HG03342 (cell line): ENCODE results near the gene MIB1.

Experiments used
- ATAC-seq: cut with Tn5 transposase; IDR thresholded peaks from one replicate; pipeline ENCODE4 v1.9.1; 2021; ENCODE audit warnings: mild to moderate bottlenecking, moderate library complexity; ENCODE audit not compliant: unreplicated experiment

The MIB1 gene

DNA sequence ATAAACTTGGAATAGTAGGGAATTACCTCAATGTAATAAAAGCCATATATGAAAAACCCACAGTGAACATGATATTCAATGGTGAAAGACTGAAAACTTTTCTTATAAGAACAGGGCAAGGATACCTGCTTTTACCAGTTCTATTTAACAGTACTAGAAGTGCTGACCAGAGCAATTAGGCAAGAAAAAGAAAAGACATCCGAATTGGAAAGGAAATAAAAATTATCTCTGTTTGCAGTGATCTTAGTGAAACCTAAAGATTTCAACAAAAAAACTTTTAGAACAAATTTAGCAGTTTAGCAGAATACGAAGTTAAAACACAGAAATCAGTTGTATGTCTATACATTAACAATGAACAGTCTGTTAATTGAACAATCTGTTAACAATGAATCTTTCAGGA is 69.1 kb downstream of the MIB1 start:
- ATAC-seq: no peak

DNA sequence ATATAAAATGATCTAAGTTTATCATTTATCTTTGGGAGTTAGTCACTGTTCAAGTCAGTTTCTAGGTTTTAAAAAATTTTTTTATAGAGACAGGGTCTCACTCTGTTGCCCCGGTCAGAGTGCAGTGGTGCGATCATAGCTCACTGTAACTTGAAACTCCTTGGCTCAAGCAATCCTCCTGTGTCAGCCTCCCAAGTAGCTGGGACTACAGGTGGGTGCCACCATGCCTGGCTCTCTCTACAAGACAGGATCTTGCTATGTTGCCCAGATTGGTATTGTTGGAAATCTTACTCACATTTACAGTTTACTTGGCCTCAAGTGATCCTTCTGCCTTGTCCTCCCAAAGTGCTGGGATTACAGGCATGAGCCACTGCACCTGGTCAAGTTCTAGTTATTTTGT is 74.5 kb downstream of the MIB1 start:
- no peak for ATAC-seq

DNA sequence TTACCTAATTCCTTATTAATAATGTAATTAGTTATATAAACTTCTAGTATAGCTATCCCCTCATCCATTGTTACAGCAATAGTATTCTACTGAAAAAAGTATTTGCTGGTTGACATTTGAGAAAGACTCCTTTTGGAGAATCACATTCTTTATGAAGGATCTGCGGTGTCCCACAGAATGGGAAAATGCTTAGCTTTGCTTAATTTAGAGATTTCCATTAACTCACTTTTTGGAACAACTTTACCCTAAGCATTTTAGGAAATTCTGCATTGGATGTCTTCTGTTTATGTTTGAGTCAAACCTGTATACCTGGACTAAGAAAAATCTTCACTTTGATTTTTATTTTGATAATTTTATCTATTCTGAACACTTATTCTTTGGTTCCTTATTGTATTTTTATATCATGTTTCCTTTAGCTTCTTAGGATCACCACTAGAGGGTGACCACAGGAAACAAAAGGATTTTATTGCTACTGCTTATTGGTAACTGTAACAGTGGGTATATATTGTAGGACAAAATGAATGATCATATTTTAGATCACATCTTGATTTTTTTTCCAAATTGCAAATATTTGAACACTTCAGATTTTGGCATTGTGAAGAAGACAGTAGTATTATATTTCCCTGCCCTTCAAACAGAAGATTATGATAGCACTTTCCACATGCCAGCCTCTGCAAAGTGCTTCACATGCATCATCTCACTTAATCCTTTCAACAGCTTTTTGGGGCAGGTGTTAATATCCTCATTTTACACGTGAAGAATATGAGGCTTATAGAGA is 79.6 kb downstream of the MIB1 start:
- ATAC-seq: no peak

DNA sequence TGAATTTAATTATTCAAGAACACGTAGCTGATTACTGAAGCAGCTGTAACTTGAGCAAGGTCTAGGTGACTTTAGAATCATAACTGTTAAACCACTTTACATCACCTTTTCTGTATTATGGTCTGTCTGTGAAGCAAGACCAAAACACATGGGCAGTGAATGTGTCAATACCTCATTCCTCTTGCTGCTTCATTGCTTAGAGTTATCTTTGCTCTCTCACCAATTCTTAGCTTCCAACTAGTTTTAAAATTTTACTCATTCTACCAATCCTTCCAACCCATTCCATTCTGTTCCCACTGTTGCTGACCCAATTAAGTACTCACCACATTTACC is 80.2 kb downstream of the MIB1 start:
- ATAC-seq: no peak

DNA sequence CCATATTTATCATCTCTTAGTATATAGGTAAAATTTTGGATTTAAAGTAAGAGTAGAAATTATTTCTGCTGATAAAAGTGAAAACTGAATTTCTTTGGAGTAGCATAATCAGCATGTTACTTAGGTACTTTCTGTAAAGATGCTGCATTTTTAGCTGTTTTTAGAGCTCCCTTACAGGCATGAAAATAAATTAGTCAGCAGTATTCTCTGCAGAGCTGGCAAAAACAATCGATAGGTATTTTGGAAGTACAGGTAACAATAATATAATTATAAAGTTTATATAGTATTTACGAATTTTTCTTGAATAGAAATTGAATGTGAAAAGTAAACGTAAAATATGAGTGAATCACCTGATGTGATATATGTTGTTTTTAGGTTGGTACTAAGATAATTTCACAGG is 83.3 kb downstream of the MIB1 start:
- no peak for ATAC-seq

DNA sequence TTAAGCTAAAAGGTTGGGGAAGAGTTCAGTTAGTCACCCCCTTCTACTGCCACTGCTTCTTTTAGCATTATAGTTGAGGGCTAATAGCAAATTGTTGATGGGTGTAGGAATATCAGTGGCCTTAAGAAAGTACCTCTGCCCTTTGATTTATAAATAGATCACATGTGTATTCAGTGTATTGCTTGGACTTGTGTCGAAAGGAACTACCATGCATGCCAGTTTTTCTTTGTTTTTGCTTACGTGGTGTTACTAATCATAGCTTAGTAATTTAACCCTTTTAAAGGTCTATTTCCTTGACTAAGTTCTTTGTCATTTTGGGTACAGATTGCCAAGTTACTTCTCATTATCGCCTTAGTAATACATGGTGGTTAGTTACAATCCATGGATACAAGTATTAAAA is 85.6 kb downstream of the MIB1 start:
- no peak for ATAC-seq

DNA sequence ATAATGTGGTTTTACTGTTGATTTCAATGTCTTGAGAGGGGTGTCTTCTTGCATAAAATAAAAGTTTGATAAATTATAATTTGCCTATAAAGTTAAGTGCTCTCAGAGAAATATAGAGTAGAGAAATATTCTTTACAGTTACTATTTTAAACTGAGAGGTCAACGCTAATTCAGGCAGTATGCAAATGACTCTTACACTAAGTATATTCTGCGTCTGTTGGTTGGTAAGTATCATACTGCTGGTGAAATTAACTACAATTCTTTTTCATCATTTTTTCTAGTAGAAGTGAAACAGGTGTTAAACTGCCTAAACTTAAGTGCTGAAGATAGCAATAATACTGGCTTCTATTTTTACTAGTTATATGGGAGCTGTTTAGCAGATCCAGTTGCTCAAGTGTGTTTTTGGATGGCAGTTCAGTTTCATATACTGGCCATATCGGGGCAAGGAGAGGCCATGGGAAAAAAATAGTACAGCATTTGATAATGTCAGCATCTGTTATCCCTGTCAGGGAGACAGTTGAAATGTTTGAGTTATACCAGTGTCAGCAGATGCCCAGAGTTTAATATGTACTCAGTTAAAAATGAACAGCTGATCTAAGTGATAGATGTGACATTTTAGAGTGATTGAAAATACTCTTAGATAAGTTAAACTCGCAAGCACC is 86.2 kb downstream of the MIB1 start:
- no peak for ATAC-seq

DNA sequence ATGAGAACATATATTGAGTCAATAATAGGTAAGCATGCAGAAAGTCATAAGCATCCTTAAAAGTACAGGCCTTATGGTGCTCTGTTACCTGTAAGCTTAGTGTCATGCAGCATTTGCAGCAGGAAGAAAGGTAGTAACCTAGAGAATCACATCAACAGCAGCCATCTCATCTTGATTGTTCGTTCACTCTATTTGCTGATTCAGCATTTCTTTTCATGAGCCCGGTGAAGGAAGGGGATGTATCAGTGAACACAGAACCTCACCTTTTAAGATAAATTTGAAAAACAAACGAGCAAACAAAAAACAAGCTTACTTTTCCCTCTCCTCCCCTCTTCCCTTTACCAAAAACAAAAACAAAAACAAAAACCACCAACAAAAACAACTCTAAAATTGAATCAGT is 89.9 kb downstream of the MIB1 start:
- no peak for ATAC-seq

DNA sequence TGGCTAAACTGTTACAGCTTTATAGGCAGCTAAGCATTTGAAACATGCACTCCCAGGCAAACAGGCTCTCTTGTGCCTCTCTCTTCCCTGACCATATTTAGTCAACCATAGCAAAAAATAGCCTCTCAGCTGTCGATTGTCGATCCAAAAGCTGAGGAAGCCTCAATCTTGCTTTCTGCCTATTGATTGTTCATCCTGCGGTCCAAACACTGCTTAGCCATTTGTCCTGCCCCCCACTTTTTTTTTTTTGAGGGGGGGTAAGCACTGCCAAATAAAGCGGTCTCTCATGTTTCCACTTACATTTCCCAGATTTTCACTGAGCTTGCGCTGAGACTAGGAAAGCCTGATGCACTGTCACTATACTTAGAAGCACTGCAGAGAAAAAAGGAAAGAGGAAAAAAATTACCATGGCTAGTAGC is 90.8 kb downstream of the MIB1 start:
- no peak for ATAC-seq

DNA sequence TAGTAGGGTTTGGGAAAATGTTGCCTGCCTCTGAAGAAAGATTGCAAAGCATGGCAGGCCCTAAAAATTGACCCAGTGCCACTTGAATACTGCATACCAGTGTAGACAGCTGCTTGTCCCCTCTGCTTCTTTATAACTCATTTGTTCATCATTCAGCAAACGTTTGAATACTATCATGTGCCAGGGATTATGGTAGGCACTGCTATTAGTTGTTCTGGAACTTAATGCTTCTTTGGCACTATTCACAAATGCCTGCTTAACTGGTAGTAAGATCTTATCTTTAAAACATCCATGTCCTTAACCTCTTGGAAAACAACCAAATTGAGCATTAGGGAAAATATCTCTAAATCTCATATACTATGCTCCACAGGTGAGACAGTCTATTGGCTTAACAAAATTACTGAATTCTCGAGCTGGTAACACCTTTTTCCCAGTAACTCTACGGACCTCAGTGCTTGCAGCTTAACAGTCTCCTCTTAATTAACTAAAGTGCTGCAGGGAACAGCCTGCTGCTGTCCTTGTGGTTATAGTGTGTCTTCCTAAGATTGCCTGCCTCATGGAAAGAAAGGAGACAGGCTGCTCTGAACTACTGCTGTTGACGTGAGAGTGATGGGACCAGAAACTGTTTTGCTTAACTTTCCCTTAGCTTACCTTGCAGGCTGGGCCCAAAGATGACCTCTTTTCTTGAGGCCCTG is 93.2 kb downstream of the MIB1 start:
- ATAC-seq: no peak

DNA sequence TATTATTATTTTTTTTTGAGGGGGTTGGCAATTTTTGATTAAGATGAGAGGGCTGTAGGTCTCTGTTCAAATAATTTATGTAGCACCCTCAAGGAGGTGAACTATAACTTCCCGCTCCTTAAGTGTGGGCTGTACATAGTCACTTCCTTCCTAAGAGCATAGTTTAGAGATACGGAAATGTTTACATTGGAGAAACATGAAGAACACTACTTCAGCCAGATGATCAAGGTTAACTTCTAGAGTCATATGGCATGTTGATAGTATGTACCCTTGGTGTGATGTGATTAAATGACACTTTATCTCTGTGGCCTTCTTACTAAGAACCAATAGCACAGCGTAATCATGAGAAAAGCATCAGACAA is 93.7 kb downstream of the MIB1 start:
- ATAC-seq: no peak

DNA sequence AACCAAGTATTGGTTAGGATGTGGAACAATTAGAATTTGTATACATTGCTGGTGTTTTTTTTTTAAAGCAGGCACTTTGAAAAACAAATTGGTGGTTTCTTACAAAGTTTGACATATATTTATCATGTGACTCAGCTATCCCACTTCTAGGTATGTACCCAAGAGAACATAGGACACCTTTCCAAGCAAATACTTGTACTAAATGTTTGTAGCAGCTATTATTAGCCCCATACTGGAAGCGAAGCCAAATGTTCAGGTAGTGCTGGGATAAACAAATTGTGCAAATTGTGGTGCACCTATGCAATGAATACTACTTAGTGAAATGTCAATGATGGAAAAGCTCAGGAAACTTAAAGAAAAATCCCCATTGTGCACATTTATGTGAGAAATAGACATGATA is 101.0 kb downstream of the MIB1 start:
- no peak for ATAC-seq

DNA sequence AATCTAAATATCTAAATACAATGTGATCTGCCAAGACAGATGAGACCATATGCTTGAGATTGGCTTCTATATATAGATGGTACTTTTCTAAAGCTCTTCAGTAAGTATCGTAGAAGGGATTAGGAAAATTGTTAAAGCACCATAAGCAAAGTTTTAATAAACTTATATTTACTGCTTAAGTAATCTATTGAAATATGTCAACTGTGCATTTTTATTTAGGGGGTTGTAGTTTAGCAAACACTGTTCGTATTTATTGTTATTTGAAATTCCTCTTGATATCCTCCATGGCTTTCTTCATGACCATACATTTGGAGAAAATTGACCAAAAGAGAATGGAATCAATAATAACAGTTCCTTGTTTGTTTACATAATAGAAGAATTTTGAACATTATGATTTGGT is 102.7 kb downstream of the MIB1 start:
- ATAC-seq: no peak

DNA sequence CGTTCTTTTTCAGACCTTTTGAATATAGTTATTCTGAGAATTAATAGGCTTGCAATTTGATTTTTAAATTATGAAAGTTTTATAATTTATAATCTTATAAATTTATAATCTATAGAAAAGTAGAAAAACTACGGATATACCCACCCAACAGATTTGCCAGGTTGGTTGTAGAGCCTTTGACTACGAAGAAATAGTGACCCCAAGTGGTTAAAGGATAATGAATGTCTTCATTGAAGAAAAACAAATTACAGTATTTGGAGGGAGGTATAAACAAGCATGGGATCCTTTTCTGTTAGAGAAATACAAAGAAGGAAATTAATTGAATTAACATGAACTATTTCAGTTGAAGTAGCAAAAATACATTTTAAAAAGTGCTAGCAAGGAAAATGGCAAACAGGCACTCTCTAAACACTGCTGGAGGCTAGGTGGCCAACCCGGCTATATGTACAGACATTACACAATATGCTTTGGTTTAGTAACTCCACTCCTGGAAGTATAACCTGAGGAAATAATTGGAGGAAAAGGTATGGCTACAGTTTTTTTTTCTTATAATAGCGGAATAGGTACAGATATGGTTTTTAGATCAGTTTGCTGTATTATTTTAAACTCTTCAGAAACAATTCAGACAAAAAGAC is 110.9 kb downstream of the MIB1 start:
- no peak for ATAC-seq

DNA sequence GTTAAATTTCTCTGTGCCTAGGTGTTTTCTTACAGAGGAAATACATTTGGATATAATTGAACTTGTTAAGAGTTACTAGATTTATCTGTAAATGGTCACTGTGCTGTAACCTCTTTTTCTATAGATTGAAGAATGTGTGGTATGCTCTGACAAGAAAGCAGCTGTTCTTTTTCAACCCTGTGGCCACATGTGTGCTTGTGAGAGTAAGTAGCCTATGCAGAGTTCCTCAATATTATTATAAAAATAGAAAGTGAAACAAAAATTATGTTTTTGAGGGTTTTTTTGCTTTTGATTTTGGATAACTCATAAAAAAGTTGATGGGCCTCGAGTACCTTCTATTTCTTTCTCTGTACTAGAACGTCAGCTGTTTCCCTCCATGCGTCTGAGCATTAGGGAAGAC is 112.4 kb downstream of the MIB1 start:
- ATAC-seq: peak; percentile 84

DNA sequence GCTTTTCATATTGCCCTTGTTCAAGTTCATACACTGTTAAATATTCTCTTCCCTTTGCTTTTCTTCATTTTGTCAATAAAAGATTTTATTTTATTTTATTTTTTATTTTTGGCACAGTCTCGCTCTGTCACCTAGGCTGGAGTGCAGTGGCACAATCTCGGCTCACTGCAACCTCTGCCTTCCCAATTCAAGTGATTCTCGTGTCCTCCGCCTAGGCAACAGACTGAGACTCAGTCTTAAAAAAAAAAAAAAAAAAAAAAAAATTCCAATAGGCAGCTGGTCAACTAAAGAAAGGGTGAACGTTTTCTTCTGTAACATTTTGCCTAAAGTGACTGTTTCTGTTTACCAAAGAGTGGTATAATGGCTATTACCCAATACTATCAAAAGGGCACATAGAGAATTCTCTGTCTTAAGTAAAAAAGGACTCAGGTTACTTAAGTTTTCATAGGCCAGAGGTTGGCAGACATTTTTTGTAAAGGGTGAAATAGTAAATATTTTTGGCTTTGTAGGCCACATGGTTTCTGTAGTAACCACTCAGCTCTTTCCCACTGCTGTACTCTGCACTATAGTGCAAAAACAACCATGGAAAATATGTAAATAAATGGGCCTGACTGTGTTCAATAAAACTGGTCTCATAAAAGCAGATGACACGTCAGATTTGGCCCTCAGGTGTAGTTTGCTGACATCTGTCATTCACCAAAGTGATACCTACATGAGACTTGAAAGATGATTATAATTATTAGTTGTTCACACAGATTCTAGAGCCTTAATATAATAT is 113.4 kb downstream of the MIB1 start:
- no peak for ATAC-seq

DNA sequence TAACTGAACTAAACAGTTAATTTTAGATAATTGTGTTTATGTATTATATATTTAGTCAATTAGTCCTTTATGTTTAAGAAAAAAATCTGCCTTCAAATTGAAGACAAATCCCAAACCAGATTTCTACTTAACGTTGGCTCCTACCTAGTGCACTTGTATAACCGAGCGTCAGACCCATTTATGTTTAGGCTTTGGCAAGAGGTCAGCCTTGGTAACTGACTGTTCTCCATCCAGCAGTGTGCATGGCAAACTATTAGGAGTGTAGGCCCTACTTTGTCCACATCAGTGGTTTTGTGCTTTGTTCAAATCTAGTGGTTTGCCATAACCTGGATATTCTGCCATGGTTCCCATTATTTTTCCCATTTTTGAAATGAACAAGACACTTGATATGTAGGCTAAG is 114.8 kb downstream of the MIB1 start:
- no peak for ATAC-seq

DNA sequence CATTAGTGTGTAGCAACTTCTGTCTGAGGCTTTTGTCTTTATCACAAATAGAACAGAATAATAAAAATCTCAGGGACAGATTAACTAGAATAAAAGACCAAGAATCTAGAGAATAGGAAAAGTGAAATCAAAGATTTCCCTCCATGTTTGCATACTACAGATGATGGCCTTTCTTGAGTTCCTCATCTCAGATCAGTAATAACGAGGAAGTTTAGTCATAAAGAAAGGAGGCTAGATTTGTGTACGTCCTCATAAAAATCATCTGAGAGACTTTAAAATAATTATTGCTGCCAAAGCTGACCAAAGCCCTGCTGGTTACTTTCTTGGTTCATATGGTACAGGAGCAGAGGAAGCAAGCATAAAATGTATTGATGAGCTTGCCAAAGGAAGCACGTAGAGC is 117.3 kb downstream of the MIB1 start:
- ATAC-seq: no peak

DNA sequence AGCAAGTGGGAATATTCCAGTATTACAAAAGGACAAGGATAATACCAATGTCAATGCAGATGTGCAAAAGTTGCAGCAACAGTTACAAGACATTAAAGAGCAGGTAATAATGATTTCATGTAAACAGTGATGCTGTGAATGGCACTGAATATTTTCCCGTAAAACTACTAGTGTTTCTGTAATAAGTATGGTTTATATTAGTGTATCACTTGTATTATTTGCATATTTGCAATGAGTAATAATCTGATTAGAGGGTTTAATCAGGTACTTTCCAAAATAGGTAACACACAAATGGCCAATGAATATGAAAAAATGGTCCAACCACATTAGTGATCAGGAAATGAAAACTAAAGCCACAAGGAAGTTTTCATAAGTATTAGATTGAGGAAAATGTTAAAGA is 118.0 kb downstream of the MIB1 start:
- no peak for ATAC-seq

DNA sequence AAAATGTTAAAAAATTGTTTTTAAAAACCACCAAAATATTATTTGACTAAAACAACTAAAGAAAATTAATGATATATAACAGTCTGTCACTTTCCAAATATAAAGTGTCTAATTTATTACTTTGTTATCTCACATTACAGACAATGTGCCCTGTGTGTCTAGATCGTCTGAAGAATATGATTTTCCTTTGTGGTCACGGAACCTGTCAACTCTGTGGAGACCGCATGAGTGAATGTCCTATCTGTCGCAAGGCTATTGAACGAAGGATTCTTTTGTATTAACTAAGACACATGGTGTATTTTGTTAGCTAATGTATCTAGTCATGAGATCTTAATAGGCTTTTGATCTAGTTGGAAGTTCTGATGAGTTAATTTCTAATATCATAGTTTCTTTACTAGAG is 123.8 kb downstream of the MIB1 start:
- ATAC-seq: no peak

DNA sequence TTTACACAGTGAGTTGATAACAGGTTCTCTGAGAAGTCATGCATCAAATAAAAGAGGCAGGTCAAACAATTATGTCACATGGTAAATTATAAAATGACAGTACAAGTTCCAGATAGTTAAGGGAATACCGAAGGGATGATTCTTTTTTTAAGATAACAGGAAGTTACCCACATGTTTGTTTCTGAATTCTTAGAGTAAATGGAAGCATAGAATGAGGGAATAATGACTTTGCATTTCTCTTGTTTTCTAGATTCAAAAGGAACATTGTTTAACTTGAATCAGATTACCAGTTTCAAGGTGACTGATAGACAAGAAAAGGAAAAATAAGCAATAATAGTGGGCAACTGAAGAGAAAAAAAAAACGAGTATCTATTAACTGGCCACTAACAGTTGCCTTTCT is 124.5 kb downstream of the MIB1 start:
- ATAC-seq: no peak
